C4-2B (cell line): ENCODE measurements around the gene TET3.

Experiments
- CTCF ChIP-seq: fragments of 450-650 bp; conservative IDR thresholded peaks from 2 replicates; pipeline ENCODE4 v1.5.1; 2017; ENCODE audit warnings: mild to moderate bottlenecking
- ZFX ChIP-seq: fragments of 450-650 bp; IDR thresholded peaks from 2 replicates; pipeline ENCODE4 v1.6.1; 2017

DNA sequence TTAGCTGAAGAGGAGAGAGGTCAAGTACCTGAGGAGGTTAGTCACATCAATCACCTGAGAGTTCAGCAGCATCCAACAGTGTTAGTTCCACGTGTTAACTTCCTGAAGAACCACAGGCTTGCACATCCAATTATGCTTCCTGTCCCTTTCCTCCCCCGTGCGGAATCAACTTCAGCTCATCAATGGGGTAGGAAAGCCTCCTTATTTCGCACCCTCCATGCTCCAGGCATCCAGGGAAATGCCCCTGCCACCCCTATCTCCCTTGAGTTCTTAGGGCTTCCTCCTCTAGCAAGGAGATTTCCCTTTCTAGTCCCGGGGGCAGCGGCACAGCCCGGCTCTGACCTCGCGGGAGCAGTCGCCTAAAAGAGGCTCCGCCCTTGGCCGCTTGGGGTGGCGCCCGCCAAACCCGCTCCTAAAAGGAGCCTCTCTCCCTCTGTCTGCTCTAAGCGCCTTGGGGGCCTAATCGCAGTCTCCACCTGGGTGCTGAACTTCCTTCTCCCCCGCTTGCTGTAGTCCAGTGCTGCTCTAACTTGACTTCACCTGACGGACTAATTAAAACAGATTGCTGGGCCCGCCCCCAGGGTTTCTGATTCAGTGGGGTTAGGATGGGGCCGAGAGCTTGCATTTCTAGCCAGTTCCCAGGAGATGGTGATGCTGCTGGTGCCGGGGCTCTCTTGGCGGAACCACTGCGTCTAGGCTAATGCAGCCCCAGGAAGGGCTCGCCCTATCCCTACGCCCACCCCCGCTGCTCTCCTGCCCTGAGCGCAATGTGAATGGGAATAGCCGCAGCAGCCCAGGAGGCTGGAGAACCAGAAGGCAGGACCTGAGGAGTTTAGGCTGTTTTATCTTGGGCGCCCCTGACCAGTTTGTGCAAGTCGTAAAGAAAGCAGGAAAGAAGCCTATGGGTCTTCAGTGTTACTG, 3.4 kb upstream of the TET3 start:
- TF ChIP-seq CTCF (no peak), ZFX (no peak)
